HCT116 (cell line): ENCODE measurements around the gene GNB1. TPM values are rescaled to one million over a fixed set of nuclear protein-coding genes. Genes with fewer than 3 reads are reported as not detected.

Source experiments
- ATAC-seq: fragments of 200-7000 bp; cut with Tn5 transposase; 2 replicates; pipeline ENCODE4 v1.9.1; 2020; ENCODE audit warnings: mild to moderate bottlenecking, moderate library complexity
- BruUV-seq: library from RNA; stranded (reverse); fragments of 400-500 nt; replicated peaks from 2 replicates; lab custom pipeline; 2021; lab: Mats Ljungman, UMichigan
- CTCF ChIA-PET: fragments of 300-600 bp; sonication (Branson Sonifier 250); formaldehyde crosslinking; loops from one replicate; lab custom pipeline; 2021; ENCODE audit warnings: antibody characterized with exemption; lab: Charles Lee
- POLR2A ChIA-PET: fragments of 300-600, 350-600 bp; sonication (Branson Sonifier 250); formaldehyde crosslinking; loops from one replicate; lab custom pipeline; 2021; ENCODE audit warnings: antibody characterized with exemption; lab: Charles Lee
- RAD21 ChIA-PET, 2 experiments: fragments of 300-600 bp; sonication (Branson Sonifier 250); formaldehyde crosslinking; loops; one replicate each; lab custom pipeline; 2023; ENCODE audit warnings: low total read pairs in 2 of 2; ENCODE audit not compliant: uncharacterized antibody in 2 of 2, unreplicated experiment in 2 of 2, low non-redundant PET in 1 of 2; lab: Charles Lee
- DNase-seq: peaks from one replicate; pipeline ENCODE4 v3.0.0-alpha.2; 2010; ENCODE audit warnings: low read depth, low spot score
- H2AFZ ChIP-seq: fragments of 200-600 bp; shearing (Covaris generic), sonication (generic); 2 replicates; pipeline ENCODE4 v1.6.1; 2017; ENCODE audit warnings: low read depth, mixed run types, mixed read lengths, antibody characterized with exemption, low read length; ENCODE audit not compliant: poor library complexity, severe bottlenecking
- H3K27ac ChIP-seq: 2 replicates; pipeline ENCODE4 v1.5.1; 2012; ENCODE audit warnings: low read depth, low read length
- H3K27me3 ChIP-seq: fragments of 200-600 bp; sonication (generic); 2 replicates; pipeline ENCODE4 v1.6.1; 2016; ENCODE audit warnings: mixed run types, low read length, mixed read lengths; ENCODE audit not compliant: insufficient read depth
- H3K36me3 ChIP-seq, 2 experiments: fragments of 200-500 bp in 1 of 2; fragments of 200-600 bp in 1 of 2; sonication (Bioruptor generic) in 1 of 2; sonication (generic) in 1 of 2; 2 replicates each; pipeline versions ENCODE4 v1.5.1 to v1.6.1; 2014 to 2016; ENCODE audit warnings: low read length in 2 of 2, inconsistent platforms in 1 of 2, mixed read lengths in 1 of 2, mixed run types in 1 of 2; ENCODE audit not compliant: insufficient read depth in 2 of 2, control insufficient read depth in 1 of 2
- H3K4me1 ChIP-seq, 2 experiments: fragments of 200-600 bp in 1 of 2; sonication (generic) in 1 of 2; 2 replicates each; pipeline versions ENCODE4 v1.5.1 to v1.6.1; 2012 to 2017; ENCODE audit warnings: low read length in 2 of 2, inconsistent platforms in 1 of 2, mild to moderate bottlenecking in 1 of 2, mixed read lengths in 1 of 2, mixed run types in 1 of 2, moderate library complexity in 1 of 2; ENCODE audit not compliant: insufficient read depth in 2 of 2, control insufficient read depth in 1 of 2
- H3K4me2 ChIP-seq: fragments of 200-600 bp; sonication (generic); 2 replicates; pipeline ENCODE4 v1.6.1; 2017; ENCODE audit warnings: mixed run types, low read length, mixed read lengths
- H3K4me3 ChIP-seq, 2 experiments: fragments of 200-600 bp in 1 of 2; sonication (generic) in 1 of 2; replicated peaks in 1 of 2; 2 replicates each; pipeline ENCODE4 v1.5.1; 2011 to 2016; ENCODE audit warnings: low read length in 2 of 2, control low read depth in 1 of 2, low read depth in 1 of 2, mild to moderate bottlenecking in 1 of 2, mixed read lengths in 1 of 2, mixed run types in 1 of 2
- H3K79me2 ChIP-seq: fragments of 200-600 bp; sonication (generic); 2 replicates; pipeline ENCODE4 v1.6.1; 2017; ENCODE audit warnings: mild to moderate bottlenecking, mixed run types, low read length, moderate library complexity, mixed read lengths; ENCODE audit not compliant: insufficient read depth
- H3K9ac ChIP-seq: fragments of 200-600 bp; sonication (generic); 2 replicates; pipeline ENCODE4 v1.6.1; 2016; ENCODE audit warnings: low read length, mixed read lengths
- H3K9me2 ChIP-seq: fragments of 200-600 bp; sonication (generic), shearing (Covaris generic); 2 replicates; pipeline ENCODE4 v1.6.1; 2017; ENCODE audit warnings: mixed run types, mild to moderate bottlenecking, moderate library complexity; ENCODE audit not compliant: insufficient read depth
- H3K9me3 ChIP-seq, 2 experiments: fragments of 200-500 bp in 1 of 2; fragments of 200-600 bp in 1 of 2; sonication (Bioruptor generic) in 1 of 2; sonication (generic) in 1 of 2; 2 replicates each; pipeline ENCODE4 v1.6.1; 2014 to 2017; ENCODE audit warnings: low read length in 2 of 2, mixed read lengths in 2 of 2, inconsistent platforms in 1 of 2, low read depth in 1 of 2, mild to moderate bottlenecking in 1 of 2, mixed run types in 1 of 2, moderate library complexity in 1 of 2; ENCODE audit not compliant: control insufficient read depth in 1 of 2, insufficient read depth in 1 of 2
- H4K20me1 ChIP-seq: fragments of 200-600 bp; sonication (generic), shearing (Covaris generic); 2 replicates; pipeline ENCODE4 v1.6.1; 2017; ENCODE audit warnings: mixed run types, mild to moderate bottlenecking, moderate library complexity; ENCODE audit not compliant: insufficient read depth
- CEBPB ChIP-seq: IDR thresholded peaks from 2 replicates; pipeline ENCODE4 v1.6.1; 2012; ENCODE audit warnings: low read depth
- EGR1 ChIP-seq: IDR thresholded peaks from 2 replicates; pipeline ENCODE4 v1.6.1; 2012; ENCODE audit warnings: low read depth
- EZH2phosphoT487 ChIP-seq: fragments of 200-600 bp; IDR thresholded peaks from 2 replicates; pipeline ENCODE4 v1.6.1; 2018; ENCODE audit warnings: antibody characterized with exemption, borderline replicate concordance
- FOSL1 ChIP-seq: IDR thresholded peaks from 2 replicates; pipeline ENCODE4 v1.6.1; 2012; ENCODE audit warnings: low read depth
- JUND ChIP-seq: IDR thresholded peaks from 2 replicates; pipeline ENCODE4 v1.6.1; 2012
- SP1 ChIP-seq: IDR thresholded peaks from 2 replicates; pipeline ENCODE4 v1.6.1; 2012; ENCODE audit warnings: low read depth
- TCF7L2 ChIP-seq: IDR thresholded peaks from 2 replicates; pipeline ENCODE4 v1.7.0; 2011; ENCODE audit warnings: borderline replicate concordance, inconsistent platforms; ENCODE audit not compliant: insufficient read depth, insufficient read length; ENCODE audit errors: extremely low read depth
- intact Hi-C: fragments of 100-400 bp; cut with micrococcal nuclease; formaldehyde crosslinking; loops from 2 replicates; pipeline ENCODE4 v1.10.0; 2022
- total RNA-seq: library from RNA; stranded (reverse); gene quantifications from one replicate; pipeline ENCODE4 v1.2.1, GENCODE V29; 2021; ENCODE audit not compliant: unreplicated experiment
- TF ChIP-seq, protein P1 (sequence below): IDR thresholded peaks from 2 replicates; pipeline ENCODE4 v1.6.1; 2011; ENCODE audit warnings: mild to moderate bottlenecking, low read length, moderate library complexity; ENCODE audit not compliant: insufficient replicate concordance; ENCODE audit errors: extremely low read depth
- TF ChIP-seq, protein P2 (sequence below): IDR thresholded peaks from 2 replicates; pipeline ENCODE4 v1.6.1; 2012; ENCODE audit warnings: low read depth
- TF ChIP-seq, protein P3 (sequence below): IDR thresholded peaks from 2 replicates; pipeline ENCODE4 v1.6.1; 2012

The GNB1 gene
- total RNA-seq, 1 experiment from 2014 or later, result 371 TPM

DNA sequence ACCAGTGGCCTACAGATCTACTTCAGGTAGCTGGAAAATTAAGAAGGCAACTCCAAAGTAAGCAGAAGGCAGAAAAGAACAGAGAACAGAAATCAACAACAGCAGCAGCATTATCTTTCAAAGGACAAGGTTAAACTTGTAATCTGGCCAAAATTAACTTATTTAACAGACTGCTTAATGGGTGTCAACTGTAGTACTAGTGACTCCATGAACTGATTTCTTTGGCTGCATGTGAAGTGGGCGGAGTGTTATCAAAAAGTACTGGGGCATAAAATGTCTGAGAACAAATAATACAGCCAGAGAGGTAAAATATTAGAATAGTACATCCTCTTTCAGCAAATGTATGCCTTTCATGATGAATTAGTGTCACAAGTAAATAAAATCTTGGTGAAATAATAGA, 88.0 kb downstream of the GNB1 start:
- Histone ChIP-seq H3K27me3 (no peaks in the 10 kb centered on the region), H3K4me3 (no peak overlapping the region), H2AFZ (no peak overlapping the region), H3K4me1 (no peaks in the 10 kb centered on the region), H3K27ac (no peak overlapping the region), H4K20me1 (peaks cover 4% of the 10 kb centered on the region; the same call in 1 of the 2 replicates), H3K9me3 (no peaks in the 10 kb centered on the region), H3K36me3 (peaks cover 37 to 49% of the 10 kb centered on the region in 2 experiments; a peak in 3 of 4 replicates), H3K4me2 (no peak overlapping the region), H3K79me2 (peaks cover 57% of the 10 kb centered on the region), H3K9ac (no peak overlapping the region), H3K9me2 (no peaks in the 10 kb centered on the region)
- no TSS peak for BruUV-seq
- DNase-seq (no peak), ATAC-seq (no peak)
- TF ChIP-seq TCF7L2 (no peak), JUND (no peak)
- RAD21 ChIA-PET, result no interaction called here
- intact Hi-C loops, result no loop called here
- CTCF ChIA-PET, result no interaction called here
- POLR2A ChIA-PET, result no interaction called here

DNA sequence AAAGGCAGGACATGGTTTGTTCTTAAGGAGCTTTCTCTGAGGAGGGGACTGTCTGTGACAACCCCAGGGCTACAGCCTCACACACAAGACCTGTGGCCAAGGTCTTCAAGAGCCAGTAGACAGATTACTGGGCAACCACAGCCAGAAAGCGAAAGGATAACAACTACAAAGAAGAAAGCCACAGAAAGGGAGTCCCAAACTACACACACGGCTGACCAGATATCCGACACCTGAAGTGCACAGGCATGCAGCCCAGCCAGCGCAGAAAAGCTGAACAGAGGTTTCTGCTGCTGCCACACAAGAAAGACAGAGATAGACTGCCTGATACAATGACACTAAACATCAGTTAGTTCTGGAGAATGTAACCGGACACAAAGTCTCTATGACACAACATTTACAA, 91.2 kb downstream of the GNB1 start:
- POLR2A ChIA-PET, result no interaction called here
- H4K20me1 ChIP-seq, result peaks cover 4% of the 10 kb centered on the region; the same call in 1 of the 2 replicates

More for the DNA sequence above, 91.2 kb downstream of the GNB1 start:
- ATAC-seq, result no peak
- no peak for DNase-seq
- H3K4me2 ChIP-seq, result no peak overlapping the region
- no peaks in the 10 kb centered on the region for H3K4me1 ChIP-seq
- no peaks in the 10 kb centered on the region for H3K27me3 ChIP-seq
- no peaks in the 10 kb centered on the region for H3K9me2 ChIP-seq
- no peaks in the 10 kb centered on the region for H3K9me3 ChIP-seq
- CTCF ChIA-PET, result no interaction called here
- intact Hi-C loops, result no loop called here
- H3K79me2 ChIP-seq, result peaks cover 72% of the 10 kb centered on the region
- peaks cover 33 to 45% of the 10 kb centered on the region in 2 experiments for H3K36me3 ChIP-seq
- no peak overlapping the region for H3K27ac ChIP-seq
- BruUV-seq, result no TSS peak
- no peak overlapping the region for H3K4me3 ChIP-seq
- no peak overlapping the region for H2AFZ ChIP-seq
- TF ChIP-seq, protein P1, sequence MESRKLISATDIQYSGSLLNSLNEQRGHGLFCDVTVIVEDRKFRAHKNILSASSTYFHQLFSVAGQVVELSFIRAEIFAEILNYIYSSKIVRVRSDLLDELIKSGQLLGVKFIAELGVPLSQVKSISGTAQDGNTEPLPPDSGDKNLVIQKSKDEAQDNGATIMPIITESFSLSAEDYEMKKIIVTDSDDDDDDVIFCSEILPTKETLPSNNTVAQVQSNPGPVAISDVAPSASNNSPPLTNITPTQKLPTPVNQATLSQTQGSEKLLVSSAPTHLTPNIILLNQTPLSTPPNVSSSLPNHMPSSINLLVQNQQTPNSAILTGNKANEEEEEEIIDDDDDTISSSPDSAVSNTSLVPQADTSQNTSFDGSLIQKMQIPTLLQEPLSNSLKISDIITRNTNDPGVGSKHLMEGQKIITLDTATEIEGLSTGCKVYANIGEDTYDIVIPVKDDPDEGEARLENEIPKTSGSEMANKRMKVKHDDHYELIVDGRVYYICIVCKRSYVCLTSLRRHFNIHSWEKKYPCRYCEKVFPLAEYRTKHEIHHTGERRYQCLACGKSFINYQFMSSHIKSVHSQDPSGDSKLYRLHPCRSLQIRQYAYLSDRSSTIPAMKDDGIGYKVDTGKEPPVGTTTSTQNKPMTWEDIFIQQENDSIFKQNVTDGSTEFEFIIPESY, result no peak
- TF ChIP-seq EGR1, result no peak
- TF ChIP-seq SP1, result no peak
- no peak for TF ChIP-seq EZH2phosphoT487
- TF ChIP-seq CEBPB, result no peak
- no peak for TF ChIP-seq JUND
- TF ChIP-seq, protein P2, sequence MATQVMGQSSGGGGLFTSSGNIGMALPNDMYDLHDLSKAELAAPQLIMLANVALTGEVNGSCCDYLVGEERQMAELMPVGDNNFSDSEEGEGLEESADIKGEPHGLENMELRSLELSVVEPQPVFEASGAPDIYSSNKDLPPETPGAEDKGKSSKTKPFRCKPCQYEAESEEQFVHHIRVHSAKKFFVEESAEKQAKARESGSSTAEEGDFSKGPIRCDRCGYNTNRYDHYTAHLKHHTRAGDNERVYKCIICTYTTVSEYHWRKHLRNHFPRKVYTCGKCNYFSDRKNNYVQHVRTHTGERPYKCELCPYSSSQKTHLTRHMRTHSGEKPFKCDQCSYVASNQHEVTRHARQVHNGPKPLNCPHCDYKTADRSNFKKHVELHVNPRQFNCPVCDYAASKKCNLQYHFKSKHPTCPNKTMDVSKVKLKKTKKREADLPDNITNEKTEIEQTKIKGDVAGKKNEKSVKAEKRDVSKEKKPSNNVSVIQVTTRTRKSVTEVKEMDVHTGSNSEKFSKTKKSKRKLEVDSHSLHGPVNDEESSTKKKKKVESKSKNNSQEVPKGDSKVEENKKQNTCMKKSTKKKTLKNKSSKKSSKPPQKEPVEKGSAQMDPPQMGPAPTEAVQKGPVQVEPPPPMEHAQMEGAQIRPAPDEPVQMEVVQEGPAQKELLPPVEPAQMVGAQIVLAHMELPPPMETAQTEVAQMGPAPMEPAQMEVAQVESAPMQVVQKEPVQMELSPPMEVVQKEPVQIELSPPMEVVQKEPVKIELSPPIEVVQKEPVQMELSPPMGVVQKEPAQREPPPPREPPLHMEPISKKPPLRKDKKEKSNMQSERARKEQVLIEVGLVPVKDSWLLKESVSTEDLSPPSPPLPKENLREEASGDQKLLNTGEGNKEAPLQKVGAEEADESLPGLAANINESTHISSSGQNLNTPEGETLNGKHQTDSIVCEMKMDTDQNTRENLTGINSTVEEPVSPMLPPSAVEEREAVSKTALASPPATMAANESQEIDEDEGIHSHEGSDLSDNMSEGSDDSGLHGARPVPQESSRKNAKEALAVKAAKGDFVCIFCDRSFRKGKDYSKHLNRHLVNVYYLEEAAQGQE, result no peak
- TF ChIP-seq, protein P3, sequence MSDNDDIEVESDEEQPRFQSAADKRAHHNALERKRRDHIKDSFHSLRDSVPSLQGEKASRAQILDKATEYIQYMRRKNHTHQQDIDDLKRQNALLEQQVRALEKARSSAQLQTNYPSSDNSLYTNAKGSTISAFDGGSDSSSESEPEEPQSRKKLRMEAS, result no peak
- no peak for TF ChIP-seq TCF7L2
- no peak for TF ChIP-seq FOSL1
- TF ChIP-seq, all 23 proteins: peak for 0
- RAD21 ChIA-PET, result no interaction called here
- no peak overlapping the region for H3K9ac ChIP-seq
